ENCODE measurements around the gene ANK2.
A peak's percentile ranks its signal among the peaks of the same experiment; 100 is the strongest.
"Not testable (repeated sequence)": the region's sequence is repeated elsewhere in the genome, so short reads cannot be mapped to it uniquely, and the experiment has no call there.

ANK2 gene

GRCh38 chr4:113222471-113222870, 173.0 kb downstream of the ANK2 start:
- no peak for DNase-seq

GRCh38 chr4:113223001-113223400, 173.5 kb downstream of the ANK2 start:
- DNase-seq, result no peak

- no peak for DNase-seq
These were observed 182.7 kb downstream of the ANK2 start for GRCh38 chr4:113232194-113232593.

GRCh38 chr4:113236916-113237315, 187.5 kb downstream of the ANK2 start:
- DNase-seq, result no peak

GRCh38 chr4:113243312-113243711, 193.9 kb downstream of the ANK2 start:
- DNase-seq, result no peak

- DNase-seq, result not testable (repeated sequence)
These were observed 195.3 kb downstream of the ANK2 start for GRCh38 chr4:113244747-113245146.

GRCh38 chr4:113248320-113248719, 198.9 kb downstream of the ANK2 start:
- no peak for DNase-seq

GRCh38 chr4:113255628-113256027, 206.2 kb downstream of the ANK2 start:
- DNase-seq, result no peak

- DNase-seq, result no peak
These were observed 207.5 kb downstream of the ANK2 start for GRCh38 chr4:113256946-113257345.

GRCh38 chr4:113260688-113261087, 211.2 kb downstream of the ANK2 start:
- no peak for DNase-seq

GRCh38 chr4:113263274-113263673, 213.8 kb downstream of the ANK2 start:
- no peak for DNase-seq

GRCh38 chr4:113270520-113271319, 221.3 kb downstream of the ANK2 start:
- DNase-seq, result no peak

GRCh38 chr4:113272523-113272922, 223.1 kb downstream of the ANK2 start:
- DNase-seq, result no peak

GRCh38 chr4:113273721-113274220, 224.3 kb downstream of the ANK2 start:
- DNase-seq, result no peak

- no peak for DNase-seq
These were observed 227.2 kb downstream of the ANK2 start for GRCh38 chr4:113276464-113277170.

GRCh38 chr4:113278324-113278934, 229.0 kb downstream of the ANK2 start:
- DNase-seq, result peak; percentile 69

GRCh38 chr4:113285501-113285900, 236.0 kb downstream of the ANK2 start:
- DNase-seq, result no peak

- DNase-seq, result no peak
These were observed 238.8 kb downstream of the ANK2 start for GRCh38 chr4:113288257-113288656.

- no peak for DNase-seq
These were observed 239.2 kb downstream of the ANK2 start for GRCh38 chr4:113288696-113289095.

GRCh38 chr4:113289766-113290165, 240.3 kb downstream of the ANK2 start:
- DNase-seq, result no peak

GRCh38 chr4:113290666-113291065, 241.2 kb downstream of the ANK2 start:
- no peak for DNase-seq

GRCh38 chr4:113292371-113293042, 243.1 kb downstream of the ANK2 start:
- DNase-seq, result no peak

- DNase-seq, result no peak
These were observed 243.6 kb downstream of the ANK2 start for GRCh38 chr4:113293043-113293560.
